Dendritic cell treated with granulocyte-macrophage colony-stimulating factor and Interleukin-4, amounts not matched to agents 40 ng/mL and 50 ng/mL, for 4 days (primary cell): ENCODE results near the gene HTR6.

ENCODE experiments used
- H3K27ac Mint-ChIP-seq: one replicate; pipeline ENCODE4 v1.8.0; 2022; ENCODE audit warnings: mild to moderate bottlenecking, mixed read lengths
- H3K27me3 Mint-ChIP-seq: one replicate; pipeline ENCODE4 v1.8.0; 2022; ENCODE audit warnings: mild to moderate bottlenecking, mixed read lengths
- H3K36me3 Mint-ChIP-seq: one replicate; pipeline ENCODE4 v1.8.0; 2022; ENCODE audit warnings: low read depth, mixed read lengths
- H3K4me1 Mint-ChIP-seq: one replicate; pipeline ENCODE4 v1.8.0; 2022; ENCODE audit warnings: low read depth, mixed read lengths
- H3K4me3 Mint-ChIP-seq: one replicate; pipeline ENCODE4 v1.8.0; 2022; ENCODE audit warnings: mild to moderate bottlenecking, moderate library complexity, mixed read lengths
- H3K9me3 Mint-ChIP-seq: one replicate; pipeline ENCODE4 v1.8.0; 2022; ENCODE audit warnings: mixed read lengths
- intact Hi-C: fragments of 100-400 bp; cut with micrococcal nuclease; formaldehyde crosslinking; loops from one replicate; pipeline ENCODE4 v1.15.0; 2022

The HTR6 gene

DNA sequence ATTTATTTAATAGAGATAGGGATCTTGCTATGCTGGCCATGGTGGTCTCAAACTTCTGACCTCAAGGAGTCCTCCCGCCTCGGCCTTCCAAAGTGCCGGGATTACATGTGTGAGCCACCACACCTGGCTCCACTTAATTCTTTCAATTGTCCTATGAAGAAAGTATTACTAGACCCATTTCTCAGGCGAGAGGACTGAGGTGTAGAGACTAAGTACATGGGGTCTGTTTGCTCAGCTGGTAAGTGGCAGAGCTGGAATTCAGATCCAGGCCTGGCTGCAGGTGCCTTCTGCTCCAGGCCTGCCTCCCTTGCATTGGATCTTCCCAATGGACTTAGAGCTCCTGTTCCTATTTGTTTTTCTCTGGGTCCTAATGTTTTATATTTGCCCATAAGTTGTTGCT, 55.5 kb downstream of the HTR6 start:
- Mint-ChIP-seq H3K9me3 (no peaks in the 10 kb centered on the region), H3K4me3 (no peak overlapping the region), H3K4me1 (peaks cover 6% of the 10 kb centered on the region), H3K27ac (no peak overlapping the region), H3K27me3 (no peaks in the 10 kb centered on the region), H3K36me3 (peaks cover 47% of the 10 kb centered on the region)
- intact Hi-C loops, result no loop called here

DNA sequence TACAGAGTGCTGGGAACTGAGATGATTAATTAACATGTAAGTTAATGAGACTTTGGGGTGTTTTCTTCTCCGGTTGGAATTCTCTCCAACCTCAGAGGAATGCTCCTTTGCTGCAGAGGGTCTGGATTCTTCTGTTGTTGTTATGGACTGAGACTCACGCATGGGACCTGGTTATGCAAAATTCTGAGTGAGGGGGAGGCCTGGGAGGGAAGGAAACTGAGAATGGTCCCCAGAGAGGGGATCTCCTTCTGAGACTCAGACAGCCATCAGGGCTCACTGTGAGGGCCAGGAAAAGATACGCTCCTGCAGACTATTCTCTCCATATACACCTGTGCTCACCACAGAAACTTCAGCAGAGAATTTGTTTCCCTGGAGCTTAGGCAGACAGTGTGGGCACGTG, 56.3 kb downstream of the HTR6 start:
- no peak overlapping the region for H3K27ac Mint-ChIP-seq
- no peaks in the 10 kb centered on the region for H3K27me3 Mint-ChIP-seq
- intact Hi-C loops, result no loop called here
- no peak overlapping the region for H3K4me3 Mint-ChIP-seq
- peaks cover 54% of the 10 kb centered on the region for H3K36me3 Mint-ChIP-seq
- H3K4me1 Mint-ChIP-seq, result no peaks in the 10 kb centered on the region
- H3K9me3 Mint-ChIP-seq, result no peaks in the 10 kb centered on the region

GRCh38 chr1:19723874-19724273, 59.2 kb downstream of the HTR6 start:
- Mint-ChIP-seq H3K36me3 (peaks cover 65% of the 10 kb centered on the region), H3K4me1 (no peaks in the 10 kb centered on the region), H3K27ac (no peak overlapping the region), H3K9me3 (no peaks in the 10 kb centered on the region), H3K4me3 (no peak overlapping the region), H3K27me3 (no peaks in the 10 kb centered on the region)
- intact Hi-C loops, result no loop called here

DNA sequence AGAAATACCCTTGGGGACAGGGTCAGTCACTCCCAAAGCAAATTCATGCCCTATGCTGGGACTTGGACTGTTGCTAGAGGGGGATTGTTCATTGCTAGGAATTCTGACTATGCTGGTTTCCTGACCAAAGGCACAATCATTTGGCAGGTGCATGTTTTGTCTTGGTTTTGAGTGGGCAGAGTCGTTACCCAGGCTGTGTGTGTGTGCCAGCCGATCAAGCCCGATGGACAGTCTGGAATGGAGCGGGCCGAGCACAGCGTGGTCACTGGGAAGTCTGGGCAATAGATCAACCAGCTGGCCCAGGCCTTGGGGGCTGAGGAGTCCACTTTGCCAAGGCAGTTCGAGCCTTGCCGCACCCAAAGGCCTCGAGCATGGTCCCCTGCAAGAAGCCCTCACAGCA, 60.9 kb downstream of the HTR6 start:
- Mint-ChIP-seq H3K4me1 (no peaks in the 10 kb centered on the region), H3K9me3 (peaks cover 6% of the 10 kb centered on the region), H3K4me3 (no peak overlapping the region), H3K27ac (no peak overlapping the region), H3K27me3 (no peaks in the 10 kb centered on the region), H3K36me3 (peaks cover 64% of the 10 kb centered on the region)
- intact Hi-C loops, result no loop called here

- Mint-ChIP-seq H3K27ac (no peak overlapping the region), H3K4me3 (no peak overlapping the region), H3K27me3 (no peaks in the 10 kb centered on the region), H3K9me3 (peaks cover 12% of the 10 kb centered on the region), H3K36me3 (peaks cover 76% of the 10 kb centered on the region), H3K4me1 (no peaks in the 10 kb centered on the region)
- intact Hi-C loops, result no loop called here
Measured at GRCh38 chr1:19728413-19729145, 63.9 kb downstream of the HTR6 start.

- Mint-ChIP-seq H3K9me3 (peaks cover 12% of the 10 kb centered on the region), H3K4me1 (no peaks in the 10 kb centered on the region), H3K36me3 (peaks cover 89% of the 10 kb centered on the region), H3K27ac (no peak overlapping the region), H3K27me3 (no peaks in the 10 kb centered on the region), H3K4me3 (no peak overlapping the region)
- intact Hi-C loops, result no loop called here
Measured at GRCh38 chr1:19730232-19730631, 65.6 kb downstream of the HTR6 start.
